GM12878 (cell line): ENCODE measurements around the gene PGAP6. TPM values are rescaled to one million over a fixed set of nuclear protein-coding genes. Genes with fewer than 3 reads are reported as not detected.

Experiments used
- ATAC-seq: fragments of 200-7000 bp; cut with Tn5 transposase; 3 replicates; pipeline ENCODE4 v1.9.1; 2020; ENCODE audit warnings: mild to moderate bottlenecking, moderate library complexity
- BruUV-seq: library from RNA; stranded (reverse); fragments of 400-500 nt; replicated peaks from 2 replicates; lab custom pipeline; 2021; lab: Mats Ljungman, UMichigan
- CTCF ChIA-PET: fragments of 300-600 bp; sonication (Branson Sonifier 250); formaldehyde crosslinking; extraction: SDS; loops from one replicate; lab custom pipeline; 2021; ENCODE audit warnings: inconsistent platforms; lab: Yijun Ruan, JAX
- POLR2A ChIA-PET: fragments of 350-600 bp; formaldehyde crosslinking; extraction: SDS; loops from one replicate; lab custom pipeline; 2021; ENCODE audit warnings: inconsistent platforms; lab: Charles Lee
- RAD21 ChIA-PET: fragments of 300-600 bp; sonication (Branson Sonifier 250); formaldehyde crosslinking; loops from one replicate; lab custom pipeline; 2023; ENCODE audit warnings: antibody characterized with exemption; ENCODE audit not compliant: unreplicated experiment; lab: Charles Lee
- SMC1A ChIA-PET: fragments of 300-600 bp; sonication (Branson Sonifier 250); formaldehyde crosslinking; loops from one replicate; lab custom pipeline; 2023; ENCODE audit not compliant: unreplicated experiment, uncharacterized antibody; lab: Charles Lee
- DNase-seq: peaks from one replicate; pipeline ENCODE4 v3.0.0-alpha.2; 2011; ENCODE audit warnings: low read depth, low spot score
- FAIRE-seq: peaks from 3 replicates; lab custom pipeline; 2011; peaks lifted over from hg19 to GRCh38; lab: Jason Lieb, UNC
- H2AFZ ChIP-seq: 2 replicates; pipeline ENCODE4 v1.6.0; 2011; ENCODE audit warnings: low read depth, low read length, control low read depth; ENCODE audit not compliant: control insufficient read depth
- H3K27ac ChIP-seq: 2 replicates; pipeline ENCODE4 v1.5.1; 2011; ENCODE audit warnings: control low read depth; ENCODE audit not compliant: control insufficient read depth, insufficient read depth
- H3K27me3 ChIP-seq, 2 experiments: replicated peaks in 1 of 2; 2 replicates each; pipeline versions ENCODE4 v1.6.0 to v1.6.1; 2011; ENCODE audit warnings: low read length in 1 of 2; ENCODE audit not compliant: control insufficient read depth in 2 of 2, insufficient read depth in 2 of 2
- H3K36me3 ChIP-seq, 2 experiments: 2 replicates each; pipeline ENCODE4 v1.5.1; 2011; ENCODE audit warnings: low read length in 1 of 2; ENCODE audit not compliant: control insufficient read depth in 2 of 2, insufficient read depth in 2 of 2
- H3K4me1 ChIP-seq: 2 replicates; pipeline ENCODE4 v1.6.1; 2011; ENCODE audit warnings: mild to moderate bottlenecking, low read length, moderate library complexity, mixed read lengths; ENCODE audit not compliant: control insufficient read depth, insufficient read depth
- H3K4me2 ChIP-seq: 2 replicates; pipeline ENCODE4 v1.6.0; 2011; ENCODE audit warnings: control low read depth; ENCODE audit not compliant: control insufficient read depth, insufficient read depth
- H3K4me3 ChIP-seq: fragments of 200-600 bp; sonication (generic); 2 replicates; pipeline ENCODE4 v1.5.1; 2016
- H3K79me2 ChIP-seq: 2 replicates; pipeline ENCODE4 v1.6.0; 2011; ENCODE audit warnings: low read length; ENCODE audit not compliant: control insufficient read depth, insufficient read depth
- H3K9ac ChIP-seq: 2 replicates; pipeline ENCODE4 v1.8.0; 2011; ENCODE audit warnings: low read length, control low read depth, mixed read lengths; ENCODE audit not compliant: control insufficient read depth, insufficient read depth
- H3K9me3 ChIP-seq: replicated peaks from 3 replicates; pipeline ENCODE4 v1.5.1; 2011; ENCODE audit warnings: mild to moderate bottlenecking, low read length; ENCODE audit not compliant: control insufficient read depth, insufficient read depth
- H4K20me1 ChIP-seq: 2 replicates; pipeline ENCODE4 v1.6.0; 2011; ENCODE audit not compliant: control insufficient read depth, insufficient read depth
- CHD1 ChIP-seq: IDR thresholded peaks from 2 replicates; pipeline ENCODE4 v1.6.1; 2012; ENCODE audit warnings: low read depth, low read length, improper control_type of control experiment
- JUNB ChIP-seq: IDR thresholded peaks from 2 replicates; pipeline ENCODE4 v1.6.1; 2016; ENCODE audit warnings: antibody characterized with exemption, mild to moderate bottlenecking
- KDM1A ChIP-seq: fragments of 200-600 bp; sonication (generic); IDR thresholded peaks from 2 replicates; pipeline ENCODE4 v1.6.1; 2016; ENCODE audit warnings: borderline replicate concordance
- MTA2 ChIP-seq: fragments of 450-650 bp; IDR thresholded peaks from 2 replicates; pipeline ENCODE4 v1.6.1; 2016; ENCODE audit warnings: low read depth, mild to moderate bottlenecking, moderate library complexity
- NFYA ChIP-seq: IDR thresholded peaks from 2 replicates; pipeline ENCODE4 v1.6.1; 2011; ENCODE audit warnings: low read depth, mild to moderate bottlenecking, low read length, improper control_type of control experiment, borderline replicate concordance
- NRF1 ChIP-seq: conservative IDR thresholded peaks from 2 replicates; pipeline ENCODE4 v1.6.1; 2011; ENCODE audit warnings: mild to moderate bottlenecking, low read depth, low read length, improper control_type of control experiment
- PRDM15 ChIP-seq: fragments of 450-650 bp; formaldehyde crosslinking; IDR thresholded peaks from 2 replicates; pipeline ENCODE4 v1.4.0; 2020; ENCODE audit warnings: mild to moderate bottlenecking, moderate library complexity
- RAD51 ChIP-seq: fragments of 450-650 bp; IDR thresholded peaks from 2 replicates; pipeline ENCODE4 v1.6.1; 2016; ENCODE audit warnings: moderate library complexity, mild to moderate bottlenecking, inconsistent platforms
- SKIL ChIP-seq: fragments of 450-650 bp; IDR thresholded peaks from 2 replicates; pipeline ENCODE4 v1.6.1; 2017; ENCODE audit warnings: mild to moderate bottlenecking, low read depth, inconsistent platforms; ENCODE audit not compliant: poor library complexity, severe bottlenecking
- STAT1 ChIP-seq: fragments of 450-650 bp; conservative IDR thresholded peaks from 2 replicates; pipeline ENCODE4 v1.6.1; 2014; ENCODE audit warnings: antibody characterized with exemption, mild to moderate bottlenecking
- USF2 ChIP-seq: IDR thresholded peaks from 2 replicates; pipeline ENCODE4 v1.6.1; 2011; ENCODE audit warnings: low read depth, low read length, improper control_type of control experiment, borderline replicate concordance
- ZNF274 ChIP-seq: IDR thresholded peaks from one replicate; pipeline ENCODE4 v1.8.0; 2011; ENCODE audit not compliant: insufficient read length, insufficient read depth
- ZNF384 ChIP-seq: IDR thresholded peaks from 2 replicates; pipeline ENCODE4 v1.6.1; 2012; ENCODE audit warnings: low read depth, mild to moderate bottlenecking, low read length, improper control_type of control experiment, borderline replicate concordance
- WGBS: methylation state at CpG from one replicate; pipeline ENCODE4 v1.1.6; 2016; ENCODE audit warnings: low lambda C conversion rate; ENCODE audit not compliant: insufficient replicate concordance, insufficient coverage; ENCODE audit errors: missing lambda C conversion rate; 5-methylcytosine and 5-hydroxymethylcytosine counted together
- in situ Hi-C: fragments of 300-500 bp; cut with MboI; formaldehyde crosslinking; loops from 9 replicates; pipeline ENCODE4 v1.14.3; 2018; ENCODE audit warnings: mixed read lengths
- intact Hi-C: fragments of 100-400 bp; cut with micrococcal nuclease; formaldehyde crosslinking; loops from one replicate; pipeline ENCODE4 v1.14.2; 2022; ENCODE audit not compliant: unreplicated experiment
- polyA plus RNA-seq, 11 experiments: library from polyadenylated mRNA; depleted of rRNA in 4 of 11; unstranded in 6 of 11; stranded (reverse) in 5 of 11; fragments of >200 nt; fragmentation: Nextera tagmentation in 4 of 11; fragmentation: Illumina TruSeq in 1 of 11; extraction: Ambion mirVana in 4 of 11; extraction: Trizol in 1 of 11; gene quantifications; 1 replicate in 1 of 11; 2 replicates in 10 of 11; pipeline versions ENCODE4 v1.2.1 to v1.2.3, GENCODE V29; 2011 to 2016; ENCODE audit warnings: inconsistent platforms in 2 of 11, missing spikeins in 2 of 11, low read depth in 1 of 11
- total RNA-seq, 4 experiments: library from RNA; depleted of rRNA in 3 of 4; stranded (reverse); fragments of >200 nt in 3 of 4; fragmentation: Illumina TruSeq in 1 of 4; extraction: Trizol in 1 of 4; gene quantifications; 2 replicates each; pipeline versions ENCODE4 v1.2.1 to v1.2.3, GENCODE V29; 2013 to 2021

Gene PGAP6
- total and polyA plus RNA-seq, 10 of the 15 experiments (the other 5 are each of a cell fraction or from before 2014, with no cell fraction given), result 0.76 to 48.8 (median 18.4) TPM

- no peaks in the 10 kb centered on the region for H3K4me1 ChIP-seq
- ATAC-seq (no peak), FAIRE-seq (no peak), DNase-seq (no peak)
- SMC1A ChIA-PET, result interaction anchor here (1.0 kb wide), 1 partner anchor 23 kb away, joined by 3 read pairs; no protein-coding TSS in a partner anchor
- no peaks in the 10 kb centered on the region for H4K20me1 ChIP-seq
- H3K27ac ChIP-seq, result no peak overlapping the region
- intact Hi-C loops, result no loop called here
- H3K9me3 ChIP-seq, result no peaks in the 10 kb centered on the region
- no peak overlapping the region for H2AFZ ChIP-seq
- H3K27me3 ChIP-seq, result no peaks in the 10 kb centered on the region
- H3K79me2 ChIP-seq, result no peaks in the 10 kb centered on the region
- H3K36me3 ChIP-seq, result no peaks in the 10 kb centered on the region
- no peak overlapping the region for H3K4me3 ChIP-seq
- WGBS, result 67% methylated on average over 21 of the region's 21 CpGs
- in situ Hi-C loops, result no loop called here
- CTCF ChIA-PET, result interaction anchor here (0.6 kb wide), 1 partner anchor 52 kb away, joined by 3 read pairs; no protein-coding TSS in a partner anchor
- RAD21 ChIA-PET, result no interaction called here
- H3K4me2 ChIP-seq, result no peak overlapping the region
- no TSS peak for BruUV-seq
- H3K9ac ChIP-seq, result no peak overlapping the region
- POLR2A ChIA-PET, result no interaction called here
- TF ChIP-seq RAD51 (no peak), KDM1A (no peak), NRF1 (no peak), JUNB (no peak), USF2 (no peak), NFYA (no peak), SKIL (no peak), ZNF384 (no peak), ZNF274 (no peak), MTA2 (no peak), PRDM15 (CRISPR knock-in tag) (no peak), CHD1 (no peak), STAT1 (no peak)
These were observed 32.8 kb upstream of the PGAP6 start for GRCh38 chr16:414395-415169.
